Astrocyte of the spinal cord (primary cell): Measurements from ENCODE around the gene MANSC1.

ENCODE experiments used
- DNase-seq: peaks from one replicate; pipeline ENCODE4 v3.0.0; 2011; ENCODE audit warnings: low read depth, low spot score
- H3K4me3 ChIP-seq: 2 replicates; pipeline ENCODE4 v1.5.1; 2011; ENCODE audit warnings: low read depth, mild to moderate bottlenecking, low read length, moderate library complexity
- CTCF ChIP-seq: IDR thresholded peaks from 2 replicates; pipeline ENCODE4 v1.5.1; 2012; ENCODE audit warnings: low read depth, mild to moderate bottlenecking, low read length, inconsistent platforms
- in situ Hi-C: cut with HindIII; loops from 2 replicates; pipeline ENCODE4 v1.10.0; 2017; ENCODE audit warnings: low sequenced_read_pairs

Gene MANSC1

DNA sequence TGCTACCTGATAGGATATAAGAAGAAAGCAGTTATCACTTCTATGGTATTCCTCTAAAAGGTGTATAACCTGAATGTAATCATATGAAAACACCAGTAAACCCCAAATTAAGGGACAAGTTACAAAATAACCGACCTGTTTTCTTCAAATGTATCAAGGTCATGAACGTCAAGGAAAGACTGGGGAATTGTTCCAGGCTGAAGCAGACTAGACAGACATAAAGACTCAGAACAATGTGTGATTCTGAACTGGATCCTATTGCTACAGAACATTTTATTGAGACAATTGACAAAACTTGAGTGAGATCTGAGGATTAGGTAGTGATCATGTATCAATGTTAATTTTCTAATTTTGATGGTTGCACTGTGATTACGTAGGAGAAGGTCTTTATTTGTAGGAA, 67.8 kb downstream of the MANSC1 start:
- no peak overlapping the region for H3K4me3 ChIP-seq
- in situ Hi-C loops = no loop called here
- no peak for TF ChIP-seq CTCF
- no peak for DNase-seq

DNA sequence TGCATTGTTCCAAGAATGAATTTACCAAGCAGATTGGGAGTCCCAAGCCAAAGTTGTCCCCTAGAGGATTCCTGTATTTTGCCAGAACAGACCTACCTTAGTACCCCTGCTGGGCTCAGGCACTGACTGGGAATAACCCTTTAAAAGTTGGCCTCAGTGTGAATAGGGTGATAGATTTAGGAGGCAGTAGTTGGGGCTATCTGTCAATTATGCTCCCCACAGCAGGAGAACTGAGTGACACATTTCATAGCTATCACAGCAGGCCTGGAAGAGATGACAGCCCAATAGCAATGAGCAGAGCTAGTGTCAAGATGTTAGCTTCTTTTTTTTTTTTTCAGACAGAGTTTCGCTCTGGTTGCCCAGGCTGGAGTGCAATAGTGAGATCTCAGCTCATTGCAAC, 68.9 kb downstream of the MANSC1 start:
- TF ChIP-seq CTCF = no peak
- in situ Hi-C loops = no loop called here
- DNase-seq = no peak

GRCh38 chr12:12278899-12279298, 71.1 kb downstream of the MANSC1 start:
- peak; percentile 44 for DNase-seq
- in situ Hi-C loops = no loop called here
- TF ChIP-seq CTCF = no peak
- H3K4me3 ChIP-seq = no peak overlapping the region

More for the DNA sequence above, 68.9 kb downstream of the MANSC1 start:
- no peak overlapping the region for H3K4me3 ChIP-seq
